ENCODE results near the gene MEOX1. TPM values are rescaled to one million over a fixed set of nuclear protein-coding genes. Genes with fewer than 3 reads are reported as not detected.
"Not testable (repeated sequence)": the region's sequence is repeated elsewhere in the genome, so short reads cannot be mapped to it uniquely, and the experiment has no call there.

The MEOX1 gene
- total RNA-seq, 1 experiment from 2014 or later = not detected

- Histone ChIP-seq H2BK5ac (ENCODE audit: insufficient read length, low read length) (no peak overlapping the region), H3K56ac (ENCODE audit: insufficient read length, low read depth, low read length) (no peak overlapping the region), H4K5ac (ENCODE audit: insufficient read length, low read depth, low read length) (no peak overlapping the region), H3K27ac (ENCODE audit: insufficient read length, low read depth, low read length) (no peak overlapping the region), H2AK5ac (ENCODE audit: insufficient read length, low read length) (no peak overlapping the region), H2BK12ac (ENCODE audit: insufficient read length, low read depth, low read length) (no peak overlapping the region), H3K14ac (ENCODE audit: insufficient read depth, low read length) (no peak overlapping the region), H3K9ac (ENCODE audit: extremely low read depth, insufficient read length, low read length) (no peak overlapping the region), H3K18ac (ENCODE audit: insufficient read length, low read depth, low read length) (no peak overlapping the region), H2BK15ac (ENCODE audit: low read depth, low read length) (no peak overlapping the region), H3T11ph (ENCODE audit: low read length) (no peak overlapping the region), H3K23ac (ENCODE audit: insufficient read length, low read depth, low read length) (no peak overlapping the region), H4K20me1 (ENCODE audit: control insufficient read depth, insufficient read depth, insufficient read length) (no peaks in the 10 kb centered on the region), H3K4me2 (ENCODE audit: insufficient read depth, insufficient read length, low read length) (no peak overlapping the region), H4K8ac (replicated peaks; ENCODE audit: insufficient read length, low read depth, low read length) (no peak overlapping the region), H2BK20ac (ENCODE audit: low read depth, low read length, poor library complexity, severe bottlenecking) (no peak overlapping the region), H4K91ac (ENCODE audit: insufficient read length, low read depth, low read length) (no peak overlapping the region), H3K79me2 (ENCODE audit: insufficient read depth, low read length) (no peaks in the 10 kb centered on the region), H3K4ac (ENCODE audit: low read depth, low read length) (no peak overlapping the region), H3K79me1 (ENCODE audit: insufficient read depth, low read depth, low read length, poor library complexity, severe bottlenecking) (no peaks in the 10 kb centered on the region), H2AFZ (ENCODE audit: low read length) (no peak overlapping the region), H2BK120ac (ENCODE audit: low read depth, low read length, poor library complexity, severe bottlenecking) (no peak overlapping the region), H3K27me3 (ENCODE audit: insufficient read depth, low read length) (no peaks in the 10 kb centered on the region), H3K4me1 (ENCODE audit: insufficient read depth, low read length) (no peaks in the 10 kb centered on the region), H3K9me3 (ENCODE audit: control insufficient read depth, low read depth, low read length) (no peaks in the 10 kb centered on the region), H3K23me2 (ENCODE audit: insufficient read length, low read depth, low read length, poor library complexity, severe bottlenecking) (no peaks in the 10 kb centered on the region)
- no CpG with 5 or more reads among the region's 3 CpGs for WGBS (ENCODE audit: extremely low coverage, insufficient read length, low lambda C conversion rate)
- DNase-seq = no peak
- Mint-ChIP-seq H3K27ac (peak overlapping the region in 1 of 3 experiments; percentile 74; a peak in 1 of 7 replicates), H3K27me3 (ENCODE audit: low read depth) (no peaks in the 10 kb centered on the region), H3K9me3 (no peaks in the 10 kb centered on the region), H3K4me1 (peaks cover 4 to 5% of the 10 kb centered on the region in 2 experiments), H3K36me3 (ENCODE audit: insufficient read depth in 1 of 3, low read depth in 3 of 3) (no peaks in the 10 kb centered on the region), H3K4me3 (no peak overlapping the region)
- TF ChIP-seq CTCF (conservative IDR thresholded peaks at IDR 0.05) = no peak
Measured at GRCh38 chr17:43689131-43689530, 27.4 kb upstream of the MEOX1 start.

GRCh38 chr17:43686957-43687356 is 25.2 kb upstream of the MEOX1 start:
- H3K56ac ChIP-seq (ENCODE audit: insufficient read length, low read depth, low read length); H4K8ac ChIP-seq (replicated peaks; ENCODE audit: insufficient read length, low read depth, low read length); H3K14ac ChIP-seq (ENCODE audit: insufficient read depth, low read length); H3K4me2 ChIP-seq (ENCODE audit: insufficient read depth, insufficient read length, low read length); H2BK120ac ChIP-seq (ENCODE audit: low read depth, low read length, poor library complexity, severe bottlenecking); H2BK15ac ChIP-seq (ENCODE audit: low read depth, low read length); H3T11ph ChIP-seq (ENCODE audit: low read length); H3K27me3 Mint-ChIP-seq (ENCODE audit: low read depth); H4K5ac ChIP-seq (ENCODE audit: insufficient read length, low read depth, low read length); H3K23me2 ChIP-seq (ENCODE audit: insufficient read length, low read depth, low read length, poor library complexity, severe bottlenecking); H3K4ac ChIP-seq (ENCODE audit: low read depth, low read length); H3K27ac ChIP-seq (ENCODE audit: insufficient read length, low read depth, low read length); H2AFZ ChIP-seq (ENCODE audit: low read length); H3K18ac ChIP-seq (ENCODE audit: insufficient read length, low read depth, low read length); H3K23ac ChIP-seq (ENCODE audit: insufficient read length, low read depth, low read length); H3K4me1 Mint-ChIP-seq; H3K79me1 ChIP-seq (ENCODE audit: insufficient read depth, low read depth, low read length, poor library complexity, severe bottlenecking); H4K91ac ChIP-seq (ENCODE audit: insufficient read length, low read depth, low read length); H3K4me1 ChIP-seq (ENCODE audit: insufficient read depth, low read length); H2BK20ac ChIP-seq (ENCODE audit: low read depth, low read length, poor library complexity, severe bottlenecking); H3K9me3 ChIP-seq (ENCODE audit: control insufficient read depth, low read depth, low read length); H4K20me1 ChIP-seq (ENCODE audit: control insufficient read depth, insufficient read depth, insufficient read length); H2AK5ac ChIP-seq (ENCODE audit: insufficient read length, low read length); H2BK5ac ChIP-seq (ENCODE audit: insufficient read length, low read length); H3K79me2 ChIP-seq (ENCODE audit: insufficient read depth, low read length); H3K27ac Mint-ChIP-seq; H2BK12ac ChIP-seq (ENCODE audit: insufficient read length, low read depth, low read length); H3K27me3 ChIP-seq (ENCODE audit: insufficient read depth, low read length); H3K36me3 Mint-ChIP-seq (ENCODE audit: insufficient read depth in 1 of 3, low read depth in 3 of 3); H3K9ac ChIP-seq (ENCODE audit: extremely low read depth, insufficient read length, low read length); H3K9me3 Mint-ChIP-seq; DNase-seq; H3K4me3 Mint-ChIP-seq: not testable (repeated sequence)
- no CpG with 5 or more reads among the region's 9 CpGs for WGBS (ENCODE audit: extremely low coverage, insufficient read length, low lambda C conversion rate)
